ENCODE data around the gene FRA10AC1.

FRA10AC1 gene

GRCh38 chr10:93622942-93623341 lies 79.5 kb downstream of the FRA10AC1 start:
- DNase-seq: no peak

- DNase-seq: no peak
These were observed 81.5 kb downstream of the FRA10AC1 start for GRCh38 chr10:93620925-93621324.
